ENCODE data around the gene MARK2.

The MARK2 gene

GRCh38 chr11:63911876-63912275 lies 73.0 kb downstream of the MARK2 start:
- no peak for DNase-seq

- no peak for DNase-seq
These were observed 73.8 kb downstream of the MARK2 start for GRCh38 chr11:63912678-63913077.

- DNase-seq: no peak
These were observed 75.2 kb downstream of the MARK2 start for GRCh38 chr11:63913866-63914830.

GRCh38 chr11:63914896-63915691 lies 76.2 kb downstream of the MARK2 start:
- no peak for DNase-seq

GRCh38 chr11:63915961-63916836 lies 77.3 kb downstream of the MARK2 start:
- DNase-seq: no peak

- DNase-seq: peak; percentile 87
These were observed 78.2 kb downstream of the MARK2 start, which contains the start of gene RCOR2 for GRCh38 chr11:63916837-63917691. TSS of gene RCOR2 (minus strand) at chr11:63917164. CDS start at chr11:63916456, 708 bp downstream.

GRCh38 chr11:63917692-63918506 lies 79.0 kb downstream of the MARK2 start:
- DNase-seq: peak; percentile 54

GRCh38 chr11:63918507-63919191 lies 79.7 kb downstream of the MARK2 start:
- DNase-seq: peak; percentile 71

- peak; percentile 57 for DNase-seq
These were observed 80.6 kb downstream of the MARK2 start for GRCh38 chr11:63919267-63920125.

- no peak for DNase-seq
These were observed 81.4 kb downstream of the MARK2 start for GRCh38 chr11:63920126-63920938.

- no peak for DNase-seq
These were observed 82.1 kb downstream of the MARK2 start for GRCh38 chr11:63920939-63921417.

- no peak for DNase-seq
These were observed 83.8 kb downstream of the MARK2 start for GRCh38 chr11:63922673-63923192.

GRCh38 chr11:63923319-63923718 lies 84.4 kb downstream of the MARK2 start:
- DNase-seq: no peak

GRCh38 chr11:63929616-63930015 lies 90.7 kb downstream of the MARK2 start:
- no peak for DNase-seq

GRCh38 chr11:63931045-63931444 lies 92.1 kb downstream of the MARK2 start:
- no peak for DNase-seq

- DNase-seq: no peak
These were observed 93.0 kb downstream of the MARK2 start for GRCh38 chr11:63931876-63932275.

GRCh38 chr11:63933459-63933858 lies 94.5 kb downstream of the MARK2 start:
- DNase-seq: no peak

Measured in fibroblast of skin of right quadriceps (primary cell).